ENCODE data around the gene VPREB3. TPM values are rescaled to one million over a fixed set of nuclear protein-coding genes. Genes with fewer than 3 reads are reported as not detected.
A peak's percentile ranks its signal among the peaks of the same experiment; 100 is the strongest.

Gene VPREB3
- total RNA-seq, 4 donors from 2014 or later: not detected

- H3K4me1 ChIP-seq: peaks cover 16 to 23% of the 10 kb centered on the region in 2 donors
- H3K27ac ChIP-seq: peak overlapping the region in 1 of 2 donors; percentile 79
- no peaks in the 10 kb centered on the region for H3K27me3 ChIP-seq
- no peak for DNase-seq
- intact Hi-C loops (cut with DNase I; ENCODE audit: low total_unique reads): no loop called here
- TF ChIP-seq POLR2A (IDR thresholded peaks at IDR 0.05) (no peak), CTCF (IDR thresholded peaks at IDR 0.05) (no peak)
- no peak overlapping the region for H3K4me3 ChIP-seq
- H3K9me3 ChIP-seq: no peaks in the 10 kb centered on the region
- no peaks in the 10 kb centered on the region for H3K36me3 ChIP-seq
Measured at GRCh38 chr22:23789638-23790037, 35.4 kb upstream of the VPREB3 start.

GRCh38 chr22:23789121-23789520 is 34.9 kb upstream of the VPREB3 start:
- peaks cover 16 to 23% of the 10 kb centered on the region in 2 donors for H3K4me1 ChIP-seq
- no peaks in the 10 kb centered on the region for H3K27me3 ChIP-seq
- TF ChIP-seq POLR2A (IDR thresholded peaks at IDR 0.05) (no peak), CTCF (IDR thresholded peaks at IDR 0.05) (no peak)
- intact Hi-C loops (cut with DNase I; ENCODE audit: low total_unique reads): no loop called here
- H3K4me3 ChIP-seq: no peak overlapping the region
- no peaks in the 10 kb centered on the region for H3K36me3 ChIP-seq
- DNase-seq: no peak
- H3K9me3 ChIP-seq: no peaks in the 10 kb centered on the region
- H3K27ac ChIP-seq: no peak overlapping the region

GRCh38 chr22:23787910-23788309 is 33.7 kb upstream of the VPREB3 start:
- Histone ChIP-seq H3K4me3 (peak overlapping the region; percentile 82 to 96), H3K9me3 (no peaks in the 10 kb centered on the region), H3K36me3 (no peaks in the 10 kb centered on the region), H3K27me3 (no peaks in the 10 kb centered on the region), H3K27ac (peak overlapping the region; percentile 100), H3K4me1 (peaks cover 16 to 23% of the 10 kb centered on the region in 2 donors)
- no peak for DNase-seq
- TF ChIP-seq POLR2A (IDR thresholded peaks at IDR 0.05) (no peak), CTCF (IDR thresholded peaks at IDR 0.05) (no peak)
- intact Hi-C loops (cut with DNase I; ENCODE audit: low total_unique reads): no loop called here

- H3K4me1 ChIP-seq: peaks cover 16 to 23% of the 10 kb centered on the region in 2 donors
- no peaks in the 10 kb centered on the region for H3K36me3 ChIP-seq
- H3K27ac ChIP-seq: peak overlapping the region; percentile 100
- peak overlapping the region; percentile 82 to 96 for H3K4me3 ChIP-seq
- TF ChIP-seq POLR2A (IDR thresholded peaks at IDR 0.05): no peak
- TF ChIP-seq CTCF (IDR thresholded peaks at IDR 0.05): peak in 1 of 4 experiments; percentile 2
- H3K9me3 ChIP-seq: no peaks in the 10 kb centered on the region
- H3K27me3 ChIP-seq: no peaks in the 10 kb centered on the region
- intact Hi-C loops (cut with DNase I; ENCODE audit: low total_unique reads): no loop called here
- DNase-seq: no peak
Measured at GRCh38 chr22:23787600-23787896, 33.3 kb upstream of the VPREB3 start.

- H3K36me3 ChIP-seq: no peaks in the 10 kb centered on the region
- H3K27ac ChIP-seq: peak within 1 kb of the TSS; percentile 100
- peak within 1 kb of the TSS; percentile 82 to 96 for H3K4me3 ChIP-seq
- peak; percentile 93 to 94 for DNase-seq
- TF ChIP-seq CTCF (IDR thresholded peaks at IDR 0.05): peak in 2 of 4 experiments; percentile 2 to 7
- TF ChIP-seq POLR2A (IDR thresholded peaks at IDR 0.05): peak; percentile 53 to 88
- H3K9me3 ChIP-seq: no peaks in the 10 kb centered on the region
- peaks cover 16 to 19% of the 10 kb centered on the region in 2 donors for H3K4me1 ChIP-seq
- H3K27me3 ChIP-seq: no peaks in the 10 kb centered on the region
- intact Hi-C loops (cut with DNase I; ENCODE audit: low total_unique reads): no loop called here
Measured at GRCh38 chr22:23786752-23787599, 32.8 kb upstream of the VPREB3 start, which contains the start of gene SMARCB1. Gene SMARCB1, plus strand, starts transcription at chr22:23786966. Its CDS starts 204 bp downstream, at chr22:23787170.
